ENCODE results near the gene ADAM15. TPM values are rescaled to one million over a fixed set of nuclear protein-coding genes. Genes with fewer than 3 reads are reported as not detected.
A peak's percentile ranks its signal among the peaks of the same experiment; 100 is the strongest.

The ADAM15 gene
- total RNA-seq, 4 donors from 2014 or later = 90.6 to 196 (median 115) TPM

GRCh38 chr1:155007251-155007828, 43.8 kb upstream of the ADAM15 start:
- TF ChIP-seq CTCF (IDR thresholded peaks at IDR 0.05) (peak in 2 of 5 experiments; percentile 37 to 45), POLR2AphosphoS5 (IDR thresholded peaks at IDR 0.05) (peak in 2 of 3 donors; percentile 64 to 88), EP300 (IDR thresholded peaks at IDR 0.05; ENCODE audit: low read depth) (peak; percentile 82), POLR2A (IDR thresholded peaks at IDR 0.05) (peak; percentile 71)
- DNase-seq = peak; percentile 91
- Histone ChIP-seq H3K4me3 (peak overlapping the region in 2 of 4 donors; percentile 28 to 56), H3K27me3 (no peaks in the 10 kb centered on the region), H3K4me1 (peaks cover 40 to 84% (median 78%) of the 10 kb centered on the region in 4 donors), H3K9me3 (no peaks in the 10 kb centered on the region), H3K27ac (peak overlapping the region; percentile 96 to 100 (median 98)), H3K36me3 (no peaks in the 10 kb centered on the region)
- in situ Hi-C loops (cut with MboI; ENCODE audit: low pct_ligation_motif_present in 1 of 4, low pct_unique_long_range_greater_than_20kb in 1 of 4, low sequenced_read_pairs in 3 of 4) (no loop called here), intact Hi-C loops (cut with DNase I; ENCODE audit: low total_unique reads) (no loop called here)
- 42% methylated on average over 6 of the region's 6 CpGs; no CpG with 5 or more reads in 1 of the 2 donors for WGBS, 2 donors (ENCODE audit: low coverage in 1 of 2)

DNA sequence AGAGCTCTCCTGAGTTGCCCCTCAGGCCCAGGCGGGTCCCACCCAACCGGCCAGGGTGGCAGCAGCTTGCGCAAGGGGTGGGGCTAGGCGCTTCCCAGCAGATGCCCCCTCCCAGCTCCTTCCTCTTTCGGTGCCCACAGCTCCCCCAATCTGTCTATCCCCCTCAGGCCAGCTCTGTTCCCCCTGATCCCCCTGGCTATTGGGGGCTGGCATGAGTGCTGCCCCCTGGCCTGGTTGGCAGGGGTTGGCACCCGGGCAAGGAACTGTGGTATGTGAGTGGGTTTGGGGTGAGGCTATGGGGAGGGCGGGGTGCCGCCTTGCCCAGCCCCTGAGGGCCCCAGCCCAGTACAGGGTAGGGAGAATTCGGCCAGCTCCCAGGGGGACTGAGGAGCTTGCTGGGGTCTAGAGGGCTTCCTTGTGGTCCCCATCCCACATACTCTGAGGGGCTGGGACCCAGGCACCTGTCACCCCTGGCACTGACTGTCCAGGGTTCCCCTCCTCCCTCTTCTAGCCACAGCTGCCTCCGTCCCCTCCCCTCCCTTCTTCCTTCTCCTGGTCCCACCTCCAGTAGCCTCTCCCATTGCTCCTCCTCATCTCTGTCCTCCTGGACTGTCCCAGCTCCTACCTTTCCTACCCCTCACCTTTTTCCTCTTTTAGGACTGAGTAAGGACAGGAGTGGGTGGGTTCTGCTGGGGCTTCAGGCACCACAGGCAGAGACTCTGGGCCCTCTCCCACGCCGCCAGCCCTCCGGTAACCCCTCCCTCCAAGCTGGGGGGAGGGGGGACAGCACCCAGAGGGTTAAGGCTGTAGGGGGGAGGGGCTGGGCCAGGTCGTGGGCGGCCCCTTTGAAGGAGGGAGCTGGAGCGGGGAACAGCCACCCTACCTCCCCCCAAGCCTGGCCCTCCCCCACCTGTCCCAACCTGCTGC, 42.8 kb upstream of the ADAM15 start:
- Histone ChIP-seq H3K4me3 (peak overlapping the region; percentile 1 to 56 (median 26)), H3K9me3 (no peaks in the 10 kb centered on the region), H3K27ac (peak overlapping the region; percentile 96 to 100 (median 98)), H3K27me3 (no peaks in the 10 kb centered on the region), H3K36me3 (no peaks in the 10 kb centered on the region), H3K4me1 (peaks cover 48 to 94% (median 87%) of the 10 kb centered on the region in 4 donors)
- in situ Hi-C loops (cut with MboI; ENCODE audit: low pct_ligation_motif_present in 1 of 4, low pct_unique_long_range_greater_than_20kb in 1 of 4, low sequenced_read_pairs in 3 of 4) = no loop called here
- DNase-seq = peak; percentile 71
- TF ChIP-seq POLR2AphosphoS5 (IDR thresholded peaks at IDR 0.05) = peak in 2 of 3 donors; percentile 39 to 53
- TF ChIP-seq CTCF (IDR thresholded peaks at IDR 0.05) = no peak
- TF ChIP-seq EP300 (IDR thresholded peaks at IDR 0.05; ENCODE audit: low read depth) = no peak
- TF ChIP-seq POLR2A (IDR thresholded peaks at IDR 0.05) = peak; percentile 54
- 45% methylated on average over 13 of the region's 16 CpGs; no CpG with 5 or more reads in 1 of the 2 donors for WGBS, 2 donors (ENCODE audit: low coverage in 1 of 2)
- intact Hi-C loops (cut with DNase I; ENCODE audit: low total_unique reads) = no loop called here

DNA sequence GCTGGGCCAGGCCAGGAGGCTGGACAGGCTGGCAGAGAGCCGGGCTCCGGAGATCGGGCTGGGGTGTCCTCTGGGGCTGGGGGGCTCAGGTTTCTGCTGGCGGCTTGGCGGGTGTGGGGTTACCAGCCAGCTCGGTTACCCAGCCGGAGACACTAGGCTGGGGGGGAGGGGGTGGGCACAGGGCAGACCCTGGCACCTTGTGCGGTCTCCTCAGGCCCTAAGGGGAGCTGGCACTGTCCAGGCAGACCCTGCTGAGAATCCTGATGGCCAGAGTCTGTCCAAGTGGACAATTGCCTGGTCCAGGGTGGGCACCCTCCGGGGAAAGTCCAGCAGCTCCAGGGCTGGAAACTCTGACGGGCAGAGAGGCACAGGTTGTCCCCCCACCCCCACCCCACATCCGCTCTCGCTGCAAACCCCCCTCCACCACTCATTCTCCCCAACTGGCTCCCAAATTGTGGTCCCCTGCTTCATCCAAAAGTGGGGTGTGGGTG, 41.9 kb upstream of the ADAM15 start:
- H3K9me3 ChIP-seq = no peaks in the 10 kb centered on the region
- no peak for TF ChIP-seq CTCF (IDR thresholded peaks at IDR 0.05)
- TF ChIP-seq EP300 (IDR thresholded peaks at IDR 0.05; ENCODE audit: low read depth) = no peak
- no peak for TF ChIP-seq POLR2A (IDR thresholded peaks at IDR 0.05)
- TF ChIP-seq POLR2AphosphoS5 (IDR thresholded peaks at IDR 0.05) = no peak
- H3K27me3 ChIP-seq = no peaks in the 10 kb centered on the region
- no peak for DNase-seq
- H3K27ac ChIP-seq = peak overlapping the region; percentile 96 to 100 (median 98)
- peak overlapping the region; percentile 1 to 56 (median 26) for H3K4me3 ChIP-seq
- in situ Hi-C loops (cut with MboI; ENCODE audit: low pct_ligation_motif_present in 1 of 4, low pct_unique_long_range_greater_than_20kb in 1 of 4, low sequenced_read_pairs in 3 of 4) = no loop called here
- WGBS, 2 donors (ENCODE audit: low coverage in 1 of 2) = 85% methylated on average over 12 of the region's 12 CpGs; no CpG with 5 or more reads in 1 of the 2 donors
- peaks cover 50 to 99% (median 90%) of the 10 kb centered on the region in 4 donors for H3K4me1 ChIP-seq
- no peaks in the 10 kb centered on the region for H3K36me3 ChIP-seq
- intact Hi-C loops (cut with DNase I; ENCODE audit: low total_unique reads) = no loop called here

- Histone ChIP-seq H3K4me1 (peaks cover 45 to 94% (median 86%) of the 10 kb centered on the region in 4 donors), H3K27ac (peak overlapping the region; percentile 96 to 100 (median 98)), H3K36me3 (peaks cover 0 to 3% (median under 1%) of the 10 kb centered on the region in 4 donors), H3K27me3 (no peaks in the 10 kb centered on the region), H3K9me3 (no peaks in the 10 kb centered on the region), H3K4me3 (peak overlapping the region in 3 of 4 donors; percentile 23 to 56 (median 28))
- no peak for TF ChIP-seq CTCF (IDR thresholded peaks at IDR 0.05)
- no peak for TF ChIP-seq POLR2A (IDR thresholded peaks at IDR 0.05)
- no peak for TF ChIP-seq EP300 (IDR thresholded peaks at IDR 0.05; ENCODE audit: low read depth)
- no peak for TF ChIP-seq POLR2AphosphoS5 (IDR thresholded peaks at IDR 0.05)
- WGBS, 2 donors (ENCODE audit: low coverage in 1 of 2) = 86 to 94% methylated on average over 4 to 5 of the region's 5 CpGs
- in situ Hi-C loops (cut with MboI; ENCODE audit: low pct_ligation_motif_present in 1 of 4, low pct_unique_long_range_greater_than_20kb in 1 of 4, low sequenced_read_pairs in 3 of 4) = no loop called here
- intact Hi-C loops (cut with DNase I; ENCODE audit: low total_unique reads) = no loop called here
- no peak for DNase-seq
Observed at GRCh38 chr1:155009742-155010141, 41.4 kb upstream of the ADAM15 start.
